ENCODE measurements around the gene C1QTNF6.

C1QTNF6 gene

GRCh38 chr22:37224757-37225420 is 36.8 kb upstream of the C1QTNF6 start:
- in situ Hi-C loops (cut with MboI; ENCODE audit: low sequenced_read_pairs), result no loop called here

- in situ Hi-C loops (cut with MboI; ENCODE audit: low sequenced_read_pairs), result no loop called here
Measured at GRCh38 chr22:37223965-37224551, 36.0 kb upstream of the C1QTNF6 start.

- in situ Hi-C loops (cut with MboI; ENCODE audit: low sequenced_read_pairs), result no loop called here
Measured at GRCh38 chr22:37222440-37222971, 34.5 kb upstream of the C1QTNF6 start.

GRCh38 chr22:37221424-37222333 is 33.6 kb upstream of the C1QTNF6 start:
- in situ Hi-C loops (cut with MboI; ENCODE audit: low sequenced_read_pairs), result no loop called here

- in situ Hi-C loops (cut with MboI; ENCODE audit: low sequenced_read_pairs), result no loop called here
Measured at GRCh38 chr22:37220543-37220981, 32.5 kb upstream of the C1QTNF6 start.

- in situ Hi-C loops (cut with MboI; ENCODE audit: low sequenced_read_pairs), result no loop called here
Measured at GRCh38 chr22:37219533-37219932, 31.5 kb upstream of the C1QTNF6 start.

GRCh38 chr22:37218771-37219411 is 30.8 kb upstream of the C1QTNF6 start:
- in situ Hi-C loops (cut with MboI; ENCODE audit: low sequenced_read_pairs), result no loop called here

GRCh38 chr22:37218399-37218770 is 30.3 kb upstream of the C1QTNF6 start:
- in situ Hi-C loops (cut with MboI; ENCODE audit: low sequenced_read_pairs), result no loop called here

- in situ Hi-C loops (cut with MboI; ENCODE audit: low sequenced_read_pairs), result no loop called here
Measured at GRCh38 chr22:37215890-37216289, 27.8 kb upstream of the C1QTNF6 start.

- in situ Hi-C loops (cut with MboI; ENCODE audit: low sequenced_read_pairs), result no loop called here
Measured at GRCh38 chr22:37214731-37215030, 26.6 kb upstream of the C1QTNF6 start.

- in situ Hi-C loops (cut with MboI; ENCODE audit: low sequenced_read_pairs), result no loop called here
Measured at GRCh38 chr22:37213941-37214730, 26.1 kb upstream of the C1QTNF6 start.

- in situ Hi-C loops (cut with MboI; ENCODE audit: low sequenced_read_pairs), result no loop called here
Measured at GRCh38 chr22:37213218-37213855, 25.3 kb upstream of the C1QTNF6 start.

GRCh38 chr22:37212174-37212906 is 24.3 kb upstream of the C1QTNF6 start, which contains the start of gene SSTR3:
Gene SSTR3, minus strand, starts transcription at chr22:37212477. Its CDS starts 4,674 bp downstream, at chr22:37207803.
- in situ Hi-C loops (cut with MboI; ENCODE audit: low sequenced_read_pairs), result no loop called here

GRCh38 chr22:37211866-37212173 is 23.8 kb upstream of the C1QTNF6 start:
- in situ Hi-C loops (cut with MboI; ENCODE audit: low sequenced_read_pairs), result no loop called here

GRCh38 chr22:37211075-37211865 is 23.2 kb upstream of the C1QTNF6 start:
- in situ Hi-C loops (cut with MboI; ENCODE audit: low sequenced_read_pairs), result no loop called here

GRCh38 chr22:37210041-37210803 is 22.2 kb upstream of the C1QTNF6 start:
- in situ Hi-C loops (cut with MboI; ENCODE audit: low sequenced_read_pairs), result no loop called here

GRCh38 chr22:37209140-37209845 is 21.2 kb upstream of the C1QTNF6 start:
- in situ Hi-C loops (cut with MboI; ENCODE audit: low sequenced_read_pairs), result no loop called here
